Measurements from ENCODE around the gene ATF4. TPM values are rescaled to one million over a fixed set of nuclear protein-coding genes. Genes with fewer than 3 reads are reported as not detected.

Gene ATF4
- total and polyA plus RNA-seq, 8 donors: 155 to 929 (median 419) TPM

DNA sequence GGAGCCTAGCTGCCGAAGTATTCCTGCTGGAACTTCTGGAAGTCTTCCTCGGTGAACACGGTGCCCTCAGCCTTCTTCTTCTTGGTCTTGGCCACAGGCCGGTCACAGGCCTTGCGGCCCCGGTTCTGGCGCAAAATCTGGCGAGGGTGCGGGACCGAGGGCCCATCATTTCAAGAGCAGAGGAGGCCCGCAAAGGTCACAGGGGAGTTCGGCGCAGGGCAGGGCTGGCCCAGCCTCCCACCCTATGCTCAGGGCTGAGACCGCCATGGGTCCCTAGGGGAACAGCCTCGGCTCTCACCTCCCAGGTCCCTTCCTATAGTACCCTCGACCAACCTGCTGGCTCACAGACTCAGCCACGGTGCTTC is 9.1 kb downstream of the ATF4 start:
- Histone ChIP-seq H3K4me1 (peaks cover 53 to 86% (median 83%) of the 10 kb centered on the region in 4 donors), H3K9me3 (no peaks in the 10 kb centered on the region), H3K36me3 (peaks cover 12 to 53% (median 43%) of the 10 kb centered on the region in 4 donors), H3K27ac (peak overlapping the region; percentile 3 to 82 (median 67)), H3K4me3 (peak overlapping the region in 2 of 4 donors; percentile 33 to 81), H3K27me3 (no peaks in the 10 kb centered on the region)
- intact Hi-C loops (cut with DNase I; ENCODE audit: low total_unique reads): no loop called here
- DNase-seq: no peak
- TF ChIP-seq, protein P1, sequence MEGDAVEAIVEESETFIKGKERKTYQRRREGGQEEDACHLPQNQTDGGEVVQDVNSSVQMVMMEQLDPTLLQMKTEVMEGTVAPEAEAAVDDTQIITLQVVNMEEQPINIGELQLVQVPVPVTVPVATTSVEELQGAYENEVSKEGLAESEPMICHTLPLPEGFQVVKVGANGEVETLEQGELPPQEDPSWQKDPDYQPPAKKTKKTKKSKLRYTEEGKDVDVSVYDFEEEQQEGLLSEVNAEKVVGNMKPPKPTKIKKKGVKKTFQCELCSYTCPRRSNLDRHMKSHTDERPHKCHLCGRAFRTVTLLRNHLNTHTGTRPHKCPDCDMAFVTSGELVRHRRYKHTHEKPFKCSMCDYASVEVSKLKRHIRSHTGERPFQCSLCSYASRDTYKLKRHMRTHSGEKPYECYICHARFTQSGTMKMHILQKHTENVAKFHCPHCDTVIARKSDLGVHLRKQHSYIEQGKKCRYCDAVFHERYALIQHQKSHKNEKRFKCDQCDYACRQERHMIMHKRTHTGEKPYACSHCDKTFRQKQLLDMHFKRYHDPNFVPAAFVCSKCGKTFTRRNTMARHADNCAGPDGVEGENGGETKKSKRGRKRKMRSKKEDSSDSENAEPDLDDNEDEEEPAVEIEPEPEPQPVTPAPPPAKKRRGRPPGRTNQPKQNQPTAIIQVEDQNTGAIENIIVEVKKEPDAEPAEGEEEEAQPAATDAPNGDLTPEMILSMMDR (IDR thresholded peaks at IDR 0.05): peak in 2 of 7 experiments; percentile 1 to 50
- no peak for TF ChIP-seq POLR2A (IDR thresholded peaks at IDR 0.05)
- TF ChIP-seq POLR2AphosphoS5 (IDR thresholded peaks at IDR 0.05): no peak
- TF ChIP-seq EP300 (IDR thresholded peaks at IDR 0.05): no peak
- 43 to 82% (median 54%) methylated on average over 3 to 17 of the region's 17 CpGs for WGBS, 5 donors

DNA sequence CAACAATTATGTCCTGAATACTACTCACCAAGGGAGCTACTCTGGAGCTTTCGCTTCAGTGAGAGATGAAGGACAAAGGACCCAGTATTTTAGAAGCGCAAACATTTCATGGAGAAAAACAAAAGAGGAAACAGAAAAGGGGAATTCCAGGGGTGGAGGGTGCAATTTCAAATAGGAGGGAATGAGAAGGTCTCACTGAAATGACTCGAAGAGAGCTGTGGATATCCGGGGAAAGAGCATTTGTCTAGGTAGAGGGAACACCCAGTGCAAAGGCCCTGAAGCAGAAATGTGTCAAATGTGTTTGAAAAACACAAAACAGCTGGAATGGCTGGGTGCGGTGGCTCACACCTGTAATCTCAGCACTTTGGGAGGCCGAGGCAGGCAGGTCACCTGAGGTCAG is 9.8 kb downstream of the ATF4 start:
- H3K27ac ChIP-seq: peak overlapping the region in 4 of 5 donors; percentile 45 to 82 (median 72)
- peaks cover 11 to 47% (median 37%) of the 10 kb centered on the region in 4 donors for H3K36me3 ChIP-seq
- H3K9me3 ChIP-seq: no peaks in the 10 kb centered on the region
- no peaks in the 10 kb centered on the region for H3K27me3 ChIP-seq
- 47 to 68% (median 55%) methylated on average over 6 of the region's 6 CpGs for WGBS, 5 donors
- H3K4me3 ChIP-seq: peak overlapping the region in 2 of 4 donors; percentile 33 to 81
- DNase-seq: no peak
- TF ChIP-seq, protein P1 (IDR thresholded peaks at IDR 0.05): no peak
- TF ChIP-seq POLR2A (IDR thresholded peaks at IDR 0.05) (no peak), POLR2AphosphoS5 (IDR thresholded peaks at IDR 0.05) (no peak), EP300 (IDR thresholded peaks at IDR 0.05) (no peak)
- peaks cover 53 to 86% (median 83%) of the 10 kb centered on the region in 4 donors for H3K4me1 ChIP-seq
- intact Hi-C loops (cut with DNase I; ENCODE audit: low total_unique reads): no loop called here

DNA sequence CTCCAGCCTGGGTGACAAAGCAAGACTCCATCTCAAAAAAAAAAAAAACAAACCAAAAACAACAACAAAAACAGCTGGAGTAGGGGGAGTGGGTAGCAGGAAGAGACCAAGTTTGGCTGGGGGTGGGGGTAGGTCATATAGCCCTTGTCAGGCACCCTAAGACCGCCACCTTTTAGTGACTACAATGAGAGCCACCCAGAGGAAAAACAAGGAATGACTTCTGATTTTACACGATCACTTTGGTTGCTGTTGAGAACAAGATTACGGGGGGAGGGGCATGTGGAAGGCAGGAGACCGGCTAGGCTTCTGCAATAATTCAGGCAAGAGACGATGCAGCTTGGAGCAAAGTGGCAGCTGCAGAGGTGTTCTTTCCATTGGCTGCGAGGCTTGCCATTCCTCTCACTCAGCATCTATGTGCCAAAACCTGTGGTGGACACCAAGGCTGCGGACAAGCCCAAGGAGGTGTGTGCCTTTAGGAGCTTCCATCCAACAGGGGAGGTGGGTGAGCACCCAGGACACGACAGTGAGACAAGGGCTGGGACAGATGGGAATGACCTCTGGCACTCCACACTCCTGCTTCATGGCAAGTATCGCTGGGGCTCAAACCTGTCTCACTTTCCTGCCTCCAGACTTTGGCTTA is 10.4 kb downstream of the ATF4 start:
- 27 to 38% (median 33%) methylated on average over 8 to 9 of the region's 9 CpGs for WGBS, 5 donors
- Histone ChIP-seq H3K4me1 (peaks cover 53 to 80% (median 76%) of the 10 kb centered on the region in 4 donors), H3K9me3 (no peaks in the 10 kb centered on the region), H3K27me3 (no peaks in the 10 kb centered on the region), H3K36me3 (peaks cover 11 to 40% (median 34%) of the 10 kb centered on the region in 4 donors), H3K27ac (peak overlapping the region; percentile 8 to 95 (median 19)), H3K4me3 (peak overlapping the region in 2 of 4 donors; percentile 79 to 81)
- intact Hi-C loops (cut with DNase I; ENCODE audit: low total_unique reads): no loop called here
- DNase-seq: peak in 1 of 2 donors; percentile 71
- no peak for TF ChIP-seq EP300 (IDR thresholded peaks at IDR 0.05)
- TF ChIP-seq, protein P1 (IDR thresholded peaks at IDR 0.05): peak in 4 of 7 experiments; percentile 11 to 17 (median 15)

DNA sequence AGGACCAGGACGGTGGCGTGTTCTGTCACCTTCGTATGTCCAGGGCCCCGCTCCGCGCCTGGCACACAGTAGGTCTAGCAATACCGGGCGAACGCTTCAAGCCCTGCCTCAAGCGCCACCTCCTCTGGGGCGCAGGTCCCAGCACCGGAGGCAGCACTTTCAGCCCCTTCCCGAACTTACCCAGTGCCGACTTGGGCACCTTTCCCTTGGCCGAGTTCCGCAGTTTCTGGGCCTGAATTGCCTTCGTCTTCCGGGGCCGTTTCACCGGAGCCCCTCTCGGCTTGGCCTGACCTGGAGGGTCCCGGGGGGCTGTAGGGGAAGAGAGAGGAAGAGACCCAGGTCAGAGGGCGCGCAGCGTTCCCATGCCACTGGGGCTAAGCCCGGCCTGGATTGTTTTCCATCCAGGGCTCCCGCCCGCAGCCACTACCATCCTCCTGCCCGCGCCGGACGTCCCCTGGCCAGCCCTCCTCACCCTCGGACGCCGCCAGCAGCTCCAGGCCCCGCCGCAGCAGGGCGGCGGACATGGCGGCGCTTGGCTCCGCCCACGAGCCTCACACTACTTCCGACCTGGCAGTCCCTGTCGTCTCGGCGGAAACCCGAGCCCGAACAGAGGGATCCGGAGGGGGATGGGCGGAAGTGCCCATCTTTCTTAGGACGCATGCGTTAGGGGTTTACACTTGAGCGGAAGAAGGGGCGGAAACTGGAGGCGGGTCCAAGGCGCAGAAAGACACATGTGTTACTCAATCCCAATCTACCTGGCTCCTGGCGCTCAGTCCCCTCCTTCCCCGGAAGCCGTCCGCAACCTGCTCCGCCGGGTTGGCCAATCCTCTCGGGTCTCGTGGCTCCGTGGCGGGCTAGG is 12.1 kb downstream of the ATF4 start, which contains the start of gene RPS19BP1:
Gene RPS19BP1 (minus strand): TSS at position 534 of the 859 bp plus-strand sequence. CDS start 10 bp downstream, at position 524.
- intact Hi-C loops (cut with DNase I; ENCODE audit: low total_unique reads): no loop called here
- Histone ChIP-seq H3K9me3 (no peaks in the 10 kb centered on the region), H3K27me3 (no peaks in the 10 kb centered on the region), H3K27ac (peak within 1 kb of the TSS; percentile 92 to 97 (median 95)), H3K4me1 (peaks cover 52 to 63% (median 62%) of the 10 kb centered on the region in 4 donors), H3K4me3 (peak within 1 kb of the TSS; percentile 79 to 96 (median 88)), H3K36me3 (peaks cover 11 to 36% (median 30%) of the 10 kb centered on the region in 4 donors)
- peak; percentile 73 to 99 (median 95) for TF ChIP-seq POLR2AphosphoS5 (IDR thresholded peaks at IDR 0.05)
- TF ChIP-seq, protein P1 (IDR thresholded peaks at IDR 0.05): no peak
- TF ChIP-seq POLR2A (IDR thresholded peaks at IDR 0.05): peak in 2 of 4 donors; percentile 13 to 72
- TF ChIP-seq EP300 (IDR thresholded peaks at IDR 0.05): no peak
- DNase-seq: peak; percentile 100
- 0 to 1% (median 0%) methylated on average over 43 to 67 of the region's 67 CpGs for WGBS, 5 donors

Measured in stomach (tissue), 9 donors.